Hematopoietic multipotent progenitor cell treated with erythropoietin and hydrocortisone succinate and interleukin-3 and kit ligand, for 4 days (in vitro differentiated cells): Measurements from ENCODE around the gene APOBEC3H.

Source experiments
- DNase-seq: peaks from one replicate; pipeline ENCODE4 v3.0.0-alpha.2; 2015

The APOBEC3H gene

DNA sequence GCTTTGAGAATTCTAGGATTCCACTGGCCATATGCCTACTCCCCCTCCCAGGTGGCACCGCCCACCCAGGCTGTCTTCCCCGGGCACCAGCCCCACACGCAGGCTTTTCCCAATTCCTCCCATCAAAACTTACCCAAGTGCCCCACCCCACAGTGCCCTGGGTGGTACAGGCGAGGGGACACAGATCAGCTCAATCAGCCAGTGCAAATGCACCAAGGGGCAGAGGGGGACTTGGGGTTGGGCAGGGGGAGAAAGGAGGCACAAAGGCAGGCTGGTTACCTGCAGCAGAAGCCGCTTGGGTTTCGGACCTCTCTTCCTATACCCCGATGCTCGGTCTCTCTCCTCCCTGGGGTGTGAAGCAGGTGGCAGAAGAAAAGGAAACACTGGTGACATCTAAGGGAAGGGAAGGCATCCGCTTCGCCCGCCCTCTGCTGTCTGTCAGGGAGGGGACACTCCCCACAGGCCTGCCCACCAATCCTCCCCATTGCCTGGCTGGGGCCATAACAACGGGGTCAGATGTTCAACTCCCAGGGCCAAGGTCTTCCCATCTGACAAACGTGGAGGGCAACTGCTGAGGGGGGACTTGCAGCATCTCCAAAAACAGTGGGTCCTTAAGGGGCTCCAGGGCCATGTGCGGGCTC is 41.4 kb downstream of the APOBEC3H start:
- DNase-seq: no peak

DNA sequence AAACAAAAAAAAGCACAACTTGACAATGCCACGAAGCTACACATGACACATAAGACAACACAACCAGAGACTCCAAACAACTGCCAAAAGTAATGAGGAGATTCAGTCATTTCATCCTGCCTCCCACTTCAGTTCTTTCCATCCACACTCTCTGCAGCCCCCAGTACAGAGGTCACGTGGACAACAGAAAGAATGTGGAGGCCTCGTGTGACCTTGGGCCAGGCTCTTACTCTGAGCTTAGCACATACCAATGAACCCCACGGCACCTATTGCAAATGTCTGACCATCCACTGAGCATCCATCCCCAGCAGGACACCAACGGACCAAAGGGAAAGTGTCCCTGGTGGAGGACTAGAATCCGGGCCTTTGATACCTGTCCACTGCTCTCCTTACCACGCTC is 42.9 kb downstream of the APOBEC3H start:
- DNase-seq: no peak

DNA sequence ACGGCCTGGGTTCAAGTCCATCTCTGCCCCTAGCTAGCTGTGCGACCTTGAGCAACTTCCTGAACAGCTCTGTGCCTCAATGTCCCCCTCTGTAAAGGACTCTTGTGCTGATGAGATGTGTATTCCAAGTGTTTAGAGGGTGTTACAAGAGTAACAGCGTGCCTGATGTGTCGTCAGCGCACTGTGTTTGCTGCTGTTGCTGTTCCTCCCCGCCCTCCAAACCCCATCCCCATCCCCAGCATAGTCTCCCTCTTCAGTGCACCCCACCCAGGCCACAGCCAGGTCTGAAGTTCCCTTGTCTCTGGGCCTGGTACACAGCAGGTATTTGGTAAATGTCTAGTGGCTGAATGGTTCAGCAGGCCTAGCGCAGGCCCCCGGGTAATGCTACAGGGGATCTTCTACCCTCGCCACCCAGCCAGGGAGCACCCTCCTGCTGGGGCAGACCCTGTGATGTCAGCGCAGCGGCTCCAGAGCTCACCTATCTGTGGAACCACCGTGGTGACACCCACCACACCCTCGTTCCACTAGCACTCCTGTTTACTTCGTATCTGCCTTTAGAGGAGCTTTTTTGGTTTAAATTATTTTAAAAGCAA is 45.1 kb downstream of the APOBEC3H start:
- no peak for DNase-seq

DNA sequence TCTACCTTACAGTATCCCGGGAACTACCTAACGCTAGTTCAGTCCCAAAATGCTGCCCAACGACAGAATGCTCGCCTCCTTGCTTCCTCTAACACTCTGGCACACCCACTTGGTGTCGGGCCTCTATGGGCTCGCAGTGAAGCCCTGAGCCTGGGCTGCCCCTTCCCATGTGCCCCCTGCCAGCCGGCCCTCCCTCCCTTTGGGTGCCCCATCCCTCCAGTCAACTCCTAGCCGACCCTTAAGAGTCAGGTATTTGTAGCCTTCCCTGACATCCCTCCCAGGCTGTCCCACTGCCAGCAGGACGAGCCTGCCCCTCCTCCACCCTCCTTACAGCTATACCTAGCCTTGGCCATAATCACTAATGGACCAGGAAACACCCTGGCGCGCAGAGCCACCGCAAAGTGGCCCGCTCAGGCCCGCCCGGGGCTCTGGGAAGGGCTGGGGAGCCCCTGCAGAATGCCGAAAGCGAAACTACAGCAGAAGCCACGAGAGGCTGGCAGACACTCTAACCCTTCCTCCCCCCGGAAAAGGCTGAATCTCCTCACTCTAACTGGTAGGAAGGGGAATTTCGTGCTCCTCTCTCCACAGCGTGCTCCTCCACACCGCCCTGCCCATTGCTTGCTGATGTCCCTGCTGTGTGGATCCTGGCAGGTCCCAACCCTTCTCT is 47.2 kb downstream of the APOBEC3H start:
- DNase-seq: peak; percentile 69

DNA sequence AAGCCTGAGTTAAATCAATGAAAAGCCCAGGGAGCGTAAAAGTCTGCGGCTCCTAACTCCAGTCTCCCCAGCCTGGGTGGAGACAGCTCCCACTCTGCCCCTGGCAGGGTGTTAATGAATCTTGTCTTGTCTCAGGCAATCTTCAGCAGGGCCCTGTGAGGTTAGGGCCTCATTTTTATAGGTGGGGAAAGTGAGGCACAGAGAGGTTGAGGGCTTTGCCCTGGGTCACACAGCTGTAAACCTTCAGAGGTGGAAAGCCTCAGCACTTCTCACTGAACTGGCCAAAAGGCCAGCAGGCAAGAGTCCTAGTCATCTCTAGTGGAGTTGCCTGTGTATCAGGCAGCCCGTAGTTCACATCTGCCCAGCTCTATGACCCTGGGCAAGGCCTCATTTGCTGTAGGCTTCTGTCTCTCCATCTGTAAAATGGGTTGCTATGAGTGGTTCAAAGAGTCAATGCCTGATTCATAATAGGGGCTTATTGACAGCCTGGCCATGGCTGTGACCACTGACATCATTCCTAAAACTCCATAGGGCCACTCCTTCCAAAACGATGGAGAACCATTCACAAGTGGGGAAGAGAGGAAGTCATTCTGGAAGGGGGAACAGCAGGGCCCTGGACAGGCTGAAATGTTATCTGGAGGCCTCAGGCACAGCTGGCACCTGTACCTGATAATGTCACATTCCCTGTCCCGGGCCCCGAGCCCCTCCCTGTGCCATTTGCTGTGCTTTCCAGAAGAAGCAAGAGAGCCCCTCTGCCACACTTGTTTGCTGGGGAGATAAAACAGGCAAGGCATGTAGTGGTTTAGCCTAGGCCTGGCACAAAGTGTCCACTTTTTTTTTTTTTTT is 49.4 kb downstream of the APOBEC3H start:
- DNase-seq: peak; percentile 15

DNA sequence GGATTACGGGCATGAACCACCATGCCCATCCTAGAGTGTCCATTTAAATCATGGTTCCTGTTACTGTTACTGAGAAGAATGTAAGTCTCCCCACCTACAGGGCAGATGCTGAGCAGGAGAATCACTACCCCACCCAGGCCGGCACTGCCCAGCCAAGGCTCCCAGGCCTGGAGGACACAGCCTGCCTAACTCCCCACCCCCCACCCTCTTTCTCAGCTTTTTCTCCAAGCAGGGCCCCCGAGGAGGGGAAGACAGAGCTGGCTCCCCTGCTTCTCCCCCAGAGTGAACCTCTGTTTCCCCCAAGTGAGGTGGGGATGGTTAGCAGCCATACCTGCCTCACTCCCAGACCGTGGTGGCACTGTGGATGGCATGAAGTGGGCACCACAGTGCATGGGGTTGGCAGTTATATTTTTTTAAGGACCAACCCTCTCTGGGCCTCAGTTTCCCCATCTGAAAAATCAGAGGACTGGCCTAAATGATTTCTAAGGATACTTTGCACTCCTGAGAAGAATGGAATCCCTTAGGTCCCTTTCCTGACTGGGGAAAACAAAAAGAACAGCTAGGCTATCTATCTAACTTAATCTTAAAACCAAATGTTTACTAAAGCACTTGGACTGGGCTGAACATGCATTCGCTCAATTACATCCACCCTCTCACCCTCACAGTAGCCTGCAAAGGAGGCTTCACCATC is 50.4 kb downstream of the APOBEC3H start:
- no peak for DNase-seq

DNA sequence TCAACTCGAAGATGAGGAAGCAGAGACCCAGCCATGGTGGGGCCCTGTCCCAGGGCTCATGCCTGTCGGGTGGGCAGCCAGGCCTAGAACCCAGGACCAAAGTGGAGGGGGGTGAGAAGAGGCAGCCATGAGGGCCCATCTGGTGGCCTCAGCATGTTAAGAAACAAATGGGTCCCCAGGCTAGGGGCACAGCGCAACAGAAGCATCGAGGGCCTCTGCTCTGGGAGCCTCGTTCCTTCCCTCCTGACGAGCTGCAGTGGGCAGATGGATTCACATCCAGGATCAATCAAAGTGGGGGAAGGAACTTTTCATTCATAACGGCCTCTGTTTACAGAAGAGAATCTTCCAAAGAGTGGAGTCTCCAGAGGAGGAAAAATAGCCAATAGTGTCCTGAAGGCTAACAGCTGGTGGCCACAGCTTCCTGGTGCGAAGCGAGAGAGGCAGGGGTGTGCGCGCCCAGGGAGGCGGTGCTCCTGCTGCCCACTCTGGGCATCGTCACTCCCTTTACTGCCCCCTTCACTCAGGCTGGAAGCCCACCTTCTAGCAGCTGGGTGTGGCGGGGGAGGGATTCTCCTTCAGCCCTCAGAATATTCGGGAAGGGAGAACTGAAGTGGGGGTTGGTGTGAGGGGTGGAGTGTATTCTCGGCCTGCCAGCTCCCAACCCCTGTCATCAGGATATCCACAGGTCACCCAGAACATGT is 51.1 kb downstream of the APOBEC3H start:
- no peak for DNase-seq

DNA sequence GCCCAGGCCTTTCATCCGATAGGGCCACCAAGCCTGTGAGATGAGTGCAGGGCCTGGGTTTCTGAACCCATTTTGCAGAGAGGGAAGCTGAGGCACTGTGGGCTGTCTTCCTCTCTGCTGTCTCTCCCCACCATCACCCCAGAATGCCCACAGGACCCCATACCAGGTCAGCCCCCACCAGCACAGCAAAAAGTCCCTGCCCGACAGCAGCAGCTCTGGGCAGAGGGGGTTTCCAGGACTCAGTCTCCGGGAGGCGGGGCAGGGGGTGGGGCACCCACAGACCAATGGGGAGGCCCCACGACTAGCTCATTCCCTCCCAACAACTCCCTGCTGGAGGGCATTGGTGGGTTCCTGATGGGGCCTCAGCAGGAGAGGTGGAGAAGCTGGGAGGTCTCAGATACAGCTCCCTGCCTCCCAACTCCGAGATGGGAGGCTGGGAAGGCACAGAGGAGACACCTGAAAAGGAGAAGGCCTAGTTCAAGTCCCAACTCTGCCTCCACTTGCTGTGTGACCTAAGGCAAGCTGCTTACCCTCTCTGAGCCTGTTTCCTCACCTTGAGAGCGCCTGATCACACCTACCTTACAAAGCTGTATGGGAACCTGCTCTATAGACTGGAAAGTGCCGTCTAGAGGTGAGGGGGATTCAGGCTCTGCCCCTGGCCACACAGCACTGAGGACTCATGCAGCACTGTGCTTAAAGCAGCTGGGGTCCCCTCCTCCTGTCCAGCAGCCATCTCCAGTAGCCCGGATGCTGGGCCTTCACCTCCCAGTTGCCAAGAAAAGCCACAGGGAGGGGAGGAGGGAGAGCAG is 51.9 kb downstream of the APOBEC3H start:
- peak; percentile 42 for DNase-seq

DNA sequence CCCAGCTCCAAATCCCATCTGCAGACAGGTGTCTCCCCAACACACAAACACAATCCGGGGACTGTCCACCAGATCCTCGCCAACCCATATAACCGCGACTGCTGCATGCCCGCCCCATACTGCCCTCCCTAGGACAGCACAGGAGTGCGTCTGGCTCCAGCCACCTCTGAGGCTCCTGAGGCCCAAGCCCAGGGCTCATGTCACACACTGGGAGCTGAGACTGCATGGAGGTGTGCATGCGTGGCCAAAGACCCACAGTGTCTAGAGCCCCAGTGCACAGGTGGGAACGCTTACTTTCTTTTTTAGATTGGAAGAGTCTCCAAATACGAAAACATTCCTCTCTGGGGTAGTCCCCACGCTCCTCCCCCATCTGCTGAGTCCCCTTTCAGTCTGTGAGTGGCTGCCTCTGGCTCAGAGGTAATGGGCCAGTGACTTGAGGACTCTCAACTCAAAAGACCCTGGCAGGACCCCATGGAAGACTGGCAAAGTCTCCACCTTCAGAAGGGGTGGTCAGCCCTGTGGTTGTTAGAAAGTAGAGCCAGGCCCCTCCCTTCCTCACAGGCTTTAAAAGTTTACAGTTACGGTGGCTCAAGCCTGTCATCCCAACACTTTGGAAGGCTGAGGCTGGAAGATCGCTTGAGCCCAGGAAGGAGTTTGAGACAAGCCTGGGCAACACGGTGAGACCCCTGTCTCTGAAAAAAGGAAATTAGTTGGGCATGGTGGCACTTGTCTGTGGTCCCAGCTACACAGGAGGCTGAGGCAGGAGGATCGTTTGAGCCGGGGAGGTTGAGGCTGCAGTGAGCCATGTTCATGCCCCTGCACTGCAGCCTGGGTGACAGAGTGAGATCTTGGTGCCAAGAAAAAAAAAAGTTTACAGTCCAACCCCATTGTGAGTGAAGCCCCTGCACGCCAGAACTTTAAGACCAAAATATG is 53.1 kb downstream of the APOBEC3H start:
- no peak for DNase-seq

DNA sequence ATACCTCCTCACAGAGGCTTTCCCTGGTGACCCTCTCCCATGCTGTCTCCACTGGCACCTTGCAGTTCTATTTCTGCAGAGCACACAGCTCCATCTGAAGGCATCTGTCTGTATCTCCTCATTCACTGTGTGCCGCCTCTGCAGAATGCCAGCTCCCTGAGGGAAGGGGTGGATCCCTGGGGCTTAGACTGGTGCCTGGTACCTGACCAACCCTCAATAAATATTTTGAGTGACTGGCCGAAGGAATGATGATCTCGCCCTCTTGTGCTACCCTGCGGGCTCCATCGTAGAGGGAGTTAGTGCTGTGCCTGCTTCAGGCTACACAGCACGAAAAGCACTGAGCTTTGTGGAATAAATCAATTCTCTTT is 53.8 kb downstream of the APOBEC3H start:
- DNase-seq: no peak

DNA sequence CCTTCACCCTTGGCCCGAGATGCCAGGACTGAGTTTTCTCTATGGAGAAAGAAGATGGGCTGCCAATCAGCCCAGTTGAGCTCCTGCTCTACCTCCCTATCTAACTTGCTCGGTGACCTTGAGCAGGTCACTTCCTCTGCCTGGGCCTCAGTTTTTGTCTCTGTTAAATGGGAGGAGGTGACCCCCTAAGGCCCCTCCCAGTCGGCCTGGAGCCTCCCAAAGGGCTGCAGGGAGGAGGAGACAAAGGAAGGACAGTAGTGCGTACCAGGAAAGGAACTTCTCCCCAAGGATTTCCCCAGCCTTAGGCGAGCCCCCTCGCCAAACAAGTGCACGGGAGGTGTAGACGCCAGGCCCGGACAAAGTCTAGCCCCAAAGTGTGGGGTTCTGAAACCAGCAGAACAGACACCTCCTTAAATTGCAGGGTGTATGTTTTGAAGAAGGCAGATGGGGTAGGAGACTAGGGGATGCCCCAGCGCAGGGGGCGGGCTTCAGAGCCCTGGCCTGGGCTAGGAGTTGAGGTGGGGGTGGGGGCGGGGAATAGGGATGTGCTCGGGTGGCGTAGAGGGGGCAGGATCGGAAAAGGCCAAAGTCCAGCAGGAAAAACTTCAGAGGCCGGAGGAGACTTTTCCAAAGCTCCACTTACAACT is 54.4 kb downstream of the APOBEC3H start:
- no peak for DNase-seq

DNA sequence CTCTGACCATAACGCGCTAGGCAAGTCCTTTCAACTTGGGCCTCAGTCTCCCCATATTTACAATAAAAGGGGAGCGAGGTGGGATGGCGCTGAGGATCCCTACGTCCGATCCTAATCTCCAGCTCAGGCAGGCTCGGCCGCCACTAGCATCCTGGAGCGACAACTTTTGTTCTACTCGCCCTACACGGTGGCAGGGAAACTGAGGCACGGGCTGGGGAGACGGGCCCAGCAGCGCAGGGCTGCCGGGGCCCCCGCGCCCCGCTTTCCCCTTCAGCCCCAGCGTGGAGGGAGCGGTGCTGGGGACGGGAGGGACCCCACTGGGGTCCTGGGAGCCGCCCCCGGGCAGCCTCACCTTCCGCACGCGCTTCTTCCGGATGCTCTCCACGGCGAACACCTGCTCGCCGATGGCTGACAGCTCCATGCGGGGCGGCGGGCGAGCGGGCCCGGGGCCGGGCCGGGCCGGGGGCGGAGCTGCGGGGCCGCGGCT is 55.0 kb downstream of the APOBEC3H start:
- no peak for DNase-seq

DNA sequence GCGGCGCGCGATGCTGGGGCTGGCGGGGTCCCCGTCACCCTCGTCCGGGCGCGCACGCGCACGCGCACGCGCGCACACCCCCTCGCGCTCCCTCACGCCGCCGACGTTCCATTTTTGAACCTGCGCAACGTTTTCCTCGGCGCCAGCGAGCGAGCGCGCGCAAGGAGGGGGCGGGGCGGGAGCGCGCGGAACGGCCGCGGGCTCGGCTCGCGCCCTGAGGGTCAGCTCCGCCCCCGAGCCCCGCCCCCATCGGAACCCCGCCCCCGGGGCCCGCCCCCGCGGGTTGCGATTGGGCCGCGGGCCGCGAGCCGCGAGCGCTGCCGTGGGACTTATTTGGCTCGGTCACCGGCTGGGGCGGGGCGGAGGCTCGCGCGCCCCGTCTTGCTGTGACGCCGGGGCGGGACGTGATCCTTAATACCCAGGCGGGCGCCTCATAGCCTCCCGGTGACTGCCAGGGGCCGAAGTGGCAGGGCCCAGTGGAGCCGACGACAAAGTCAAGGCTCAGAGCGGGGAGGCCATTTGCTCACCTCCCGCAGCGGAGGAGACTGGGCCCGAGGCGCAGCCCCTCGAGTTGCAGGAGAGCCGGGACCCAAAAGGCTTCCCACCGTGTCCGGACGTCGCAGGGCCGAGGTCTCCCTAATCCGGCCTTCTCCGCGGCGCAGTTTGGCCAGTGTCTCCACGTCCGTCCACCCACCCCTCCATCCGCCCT is 55.6 kb downstream of the APOBEC3H start, which contains the start of gene CBX7:
Gene CBX7, minus strand, starts transcription at position 170 of the 709 bp plus-strand sequence. CDS start 236 bp downstream, outside the sequence.
- peak; percentile 92 for DNase-seq

DNA sequence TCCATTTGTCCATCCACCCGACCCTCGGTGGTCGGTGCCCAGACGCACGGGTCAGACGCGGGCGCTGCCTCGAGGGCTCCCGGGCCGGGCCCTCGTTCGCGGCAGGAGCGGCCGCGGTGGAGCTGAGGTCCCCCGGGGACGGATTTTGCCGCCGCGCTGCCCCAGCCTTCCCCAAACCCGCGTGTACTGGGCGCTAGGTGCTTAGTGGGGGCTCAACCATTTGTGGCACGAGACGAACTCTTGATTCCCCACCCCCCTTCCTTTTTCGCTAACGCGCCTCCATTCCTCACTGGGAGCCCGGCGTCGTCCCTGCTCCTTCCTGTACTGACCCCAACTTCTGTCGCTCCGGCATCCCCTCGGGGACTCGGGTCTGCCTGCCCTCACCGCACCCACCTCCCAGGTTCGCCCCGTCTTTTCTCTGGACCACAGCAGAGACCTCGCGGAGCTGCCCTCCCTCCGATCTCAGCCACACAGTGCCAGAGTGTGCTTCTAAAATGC is 56.2 kb downstream of the APOBEC3H start:
- no peak for DNase-seq
